Activated naive CD8-positive, alpha-beta T cell treated with anti-CD3 and anti-CD28 coated beads, Interleukin-2, amount 50 U/mL, for 16 hours (primary cell): ENCODE data around the gene PTPRU.

Source experiments
- DNase-seq: peaks from one replicate; pipeline ENCODE4 v3.0.0-alpha.2; 2020; ENCODE audit warnings: low read depth, low spot score

The PTPRU gene

DNA sequence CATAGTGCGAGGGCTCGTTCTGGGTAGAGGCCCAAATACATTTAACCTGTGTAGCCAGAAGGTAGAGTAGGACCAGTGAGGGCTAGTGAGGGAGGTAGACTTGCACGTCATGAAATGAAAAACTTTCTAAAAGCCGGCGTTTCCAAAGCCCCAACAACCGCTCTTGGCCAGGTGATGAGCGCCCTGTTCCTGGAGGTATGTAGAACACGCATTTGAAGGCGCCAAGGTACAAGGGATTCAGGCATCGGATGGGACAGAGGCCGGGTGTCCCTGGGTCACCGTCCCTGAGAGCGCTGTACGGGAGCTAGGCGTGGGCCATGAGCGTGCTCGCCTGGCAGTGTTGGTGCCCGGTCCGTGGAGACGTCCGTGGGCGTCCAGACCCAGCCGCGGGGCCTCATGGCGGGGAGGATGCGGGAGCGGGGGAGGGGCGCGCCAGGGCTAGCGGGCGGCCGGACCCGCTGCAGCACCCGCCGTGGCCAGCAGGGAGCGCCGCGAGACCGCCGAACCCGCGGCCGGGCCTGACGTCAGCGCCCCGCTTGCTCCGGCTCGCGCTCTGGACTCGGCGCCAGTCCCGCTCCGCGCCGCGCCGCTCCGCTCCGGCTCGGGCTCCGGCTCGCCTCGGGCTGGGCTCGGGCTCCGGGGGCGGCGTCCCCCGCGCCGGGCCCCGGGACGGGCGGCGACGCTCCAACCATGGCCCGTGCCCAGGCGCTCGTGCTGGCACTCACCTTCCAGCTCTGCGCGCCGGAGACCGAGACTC lies at the start of gene PTPRU:
Gene PTPRU, plus strand, starts transcription at position 568 of the 757 bp plus-strand sequence. Its CDS starts 123 bp downstream, at position 691.
- peak; percentile 57 for DNase-seq

DNA sequence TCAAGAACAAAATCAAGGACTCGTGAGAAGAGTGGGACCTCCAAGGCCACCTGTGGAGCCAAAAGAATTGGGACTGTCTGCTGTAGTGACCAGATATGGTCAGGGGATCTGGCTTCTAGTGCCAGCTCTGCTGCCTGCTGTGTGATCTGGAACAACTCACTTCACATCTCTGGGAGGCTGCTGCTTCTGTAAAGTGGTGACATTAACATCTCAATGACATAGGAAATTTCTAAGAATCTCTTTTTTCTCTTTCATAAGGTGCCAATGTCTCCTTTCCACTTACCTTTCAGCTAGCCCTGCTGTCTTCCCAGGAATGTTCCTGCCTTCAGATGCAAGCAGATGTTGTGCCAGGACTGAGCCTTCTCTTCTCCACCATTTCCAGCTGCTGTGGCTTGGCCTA lies 49.6 kb upstream of the PTPRU start:
- DNase-seq, result no peak

DNA sequence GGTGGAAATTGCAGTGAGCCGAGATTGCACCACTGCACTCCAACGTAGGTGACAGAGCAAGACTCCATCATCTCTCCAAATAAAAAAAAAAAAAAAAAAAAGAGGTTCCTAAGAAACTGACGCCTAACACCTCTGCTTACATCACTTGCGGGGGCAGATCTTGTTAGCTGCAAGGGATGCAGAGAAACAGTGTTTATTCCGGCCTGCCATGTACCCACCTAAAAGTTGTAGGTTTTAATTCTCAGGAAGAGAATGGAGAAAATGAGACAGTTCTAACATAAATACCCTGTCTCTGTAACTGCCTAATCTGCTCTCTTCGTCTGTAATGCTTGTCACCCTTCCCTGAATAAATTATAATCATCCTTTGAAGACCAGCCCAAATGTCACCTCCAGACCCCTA lies 45.6 kb upstream of the PTPRU start:
- no peak for DNase-seq

DNA sequence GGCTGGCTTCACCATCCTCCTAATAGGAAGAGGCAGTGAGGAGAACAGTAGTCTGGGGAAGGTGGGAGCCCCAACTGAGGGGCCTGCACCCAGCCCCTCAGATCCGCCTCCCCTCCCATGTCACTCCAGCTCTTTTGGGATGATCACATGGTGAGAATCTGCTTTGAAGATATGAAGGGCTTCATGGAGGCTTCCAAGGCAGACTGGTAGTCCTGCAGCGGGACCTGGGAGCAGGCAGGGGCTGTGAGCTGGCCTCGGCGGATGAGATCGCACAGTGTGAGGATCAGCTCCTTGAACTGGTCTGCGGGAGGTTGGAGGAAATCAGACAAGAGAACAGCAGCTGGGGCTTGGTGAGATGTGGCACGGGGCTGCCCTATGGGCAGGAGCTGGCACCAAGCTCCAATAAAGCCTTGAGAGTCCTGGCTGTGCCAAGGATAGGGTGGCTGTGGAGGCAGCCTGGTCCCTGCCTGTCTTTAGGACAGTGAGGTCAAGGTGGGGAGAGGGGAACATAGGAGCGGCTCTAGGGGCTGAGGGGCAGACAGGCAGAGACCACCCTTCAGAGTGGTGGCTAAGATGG lies 42.4 kb upstream of the PTPRU start:
- DNase-seq, result no peak

DNA sequence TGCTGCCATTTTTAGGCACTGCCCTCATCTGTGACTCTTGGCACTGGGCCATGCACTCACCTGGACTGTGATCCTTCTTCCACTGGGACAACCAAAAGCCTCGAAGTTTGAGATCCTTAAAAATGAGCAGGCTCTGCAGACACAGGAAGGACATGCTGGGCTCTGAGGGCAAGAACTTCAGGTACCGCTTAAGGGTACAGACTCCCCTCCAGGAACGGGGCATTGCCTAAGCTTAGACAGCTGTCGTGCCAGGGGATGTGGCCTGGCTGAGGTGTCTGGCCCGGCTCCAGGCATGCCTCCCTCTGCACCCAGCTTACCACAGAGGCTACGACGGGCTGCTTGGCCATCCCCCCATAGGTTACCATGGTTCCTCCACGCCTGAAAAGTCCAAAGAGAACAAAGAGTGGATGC lies 40.4 kb upstream of the PTPRU start:
- no peak for DNase-seq

DNA sequence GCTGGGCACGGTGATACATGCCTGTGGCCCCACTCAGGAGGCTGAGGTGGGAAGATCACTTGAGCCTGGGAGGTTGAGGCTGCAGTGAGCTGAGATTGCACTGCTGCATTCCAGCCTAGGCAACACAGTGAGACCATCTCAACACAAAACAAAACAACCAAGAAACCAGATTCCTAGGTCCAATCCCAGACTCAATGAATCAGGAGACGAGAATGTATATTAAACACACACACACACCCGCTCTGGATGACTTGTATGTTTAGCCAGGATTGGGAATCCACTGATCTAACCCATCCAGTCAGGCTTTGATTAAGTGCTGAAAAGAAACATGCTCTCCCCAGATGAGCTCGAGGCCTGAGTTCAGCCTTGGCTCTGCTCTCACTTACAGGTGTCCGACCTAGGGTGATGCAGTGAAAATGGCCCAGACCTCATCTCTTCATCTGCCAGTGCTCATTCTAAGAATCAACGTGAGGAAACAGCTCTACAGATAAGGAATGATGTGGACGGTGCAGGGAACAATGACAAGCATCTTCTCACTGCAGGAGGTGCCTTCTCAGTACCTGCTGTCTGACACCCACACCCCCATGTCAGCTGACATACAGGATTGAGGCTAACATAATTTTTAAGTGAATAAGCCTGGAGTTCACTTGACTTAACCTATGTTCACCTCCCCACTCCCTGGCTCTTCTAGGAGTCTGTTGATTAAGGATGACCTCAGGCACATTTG lies 39.3 kb upstream of the PTPRU start:
- no peak for DNase-seq

DNA sequence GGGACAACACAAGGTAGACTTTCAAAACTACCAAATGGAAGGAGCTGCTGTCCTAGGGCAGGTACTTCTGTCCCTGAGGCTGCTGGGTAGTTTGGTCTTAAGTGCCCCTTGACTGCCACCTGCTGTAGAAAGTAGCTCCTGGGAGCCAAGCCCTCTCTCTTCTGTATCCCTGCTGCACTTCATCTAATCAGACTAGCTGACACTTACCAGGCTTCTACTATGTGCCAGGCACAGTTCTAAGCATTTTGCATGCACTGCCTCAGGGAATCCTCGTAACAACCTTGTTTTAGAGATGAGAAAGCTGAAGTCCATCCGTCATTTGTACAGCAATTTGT lies 38.8 kb upstream of the PTPRU start:
- DNase-seq, result no peak

DNA sequence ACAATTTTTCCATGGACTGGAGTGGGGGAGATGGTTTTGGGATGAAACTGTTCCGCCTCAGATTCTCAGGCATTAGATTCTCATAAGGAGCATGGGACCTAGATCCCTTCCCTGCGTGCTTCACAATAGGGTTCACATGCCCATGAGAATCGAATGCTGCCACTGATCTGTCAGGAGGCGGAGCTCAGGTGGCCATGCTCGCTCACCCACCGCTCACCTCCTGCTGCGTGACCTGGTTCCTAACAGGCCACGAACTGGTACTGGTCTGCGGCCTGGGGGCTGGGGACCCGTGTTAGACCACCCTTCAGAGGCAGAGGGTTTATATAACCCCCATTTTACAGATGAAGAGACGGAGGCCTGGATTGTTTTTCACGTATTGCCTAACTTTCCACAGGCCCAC lies 38.3 kb upstream of the PTPRU start:
- DNase-seq, result no peak

DNA sequence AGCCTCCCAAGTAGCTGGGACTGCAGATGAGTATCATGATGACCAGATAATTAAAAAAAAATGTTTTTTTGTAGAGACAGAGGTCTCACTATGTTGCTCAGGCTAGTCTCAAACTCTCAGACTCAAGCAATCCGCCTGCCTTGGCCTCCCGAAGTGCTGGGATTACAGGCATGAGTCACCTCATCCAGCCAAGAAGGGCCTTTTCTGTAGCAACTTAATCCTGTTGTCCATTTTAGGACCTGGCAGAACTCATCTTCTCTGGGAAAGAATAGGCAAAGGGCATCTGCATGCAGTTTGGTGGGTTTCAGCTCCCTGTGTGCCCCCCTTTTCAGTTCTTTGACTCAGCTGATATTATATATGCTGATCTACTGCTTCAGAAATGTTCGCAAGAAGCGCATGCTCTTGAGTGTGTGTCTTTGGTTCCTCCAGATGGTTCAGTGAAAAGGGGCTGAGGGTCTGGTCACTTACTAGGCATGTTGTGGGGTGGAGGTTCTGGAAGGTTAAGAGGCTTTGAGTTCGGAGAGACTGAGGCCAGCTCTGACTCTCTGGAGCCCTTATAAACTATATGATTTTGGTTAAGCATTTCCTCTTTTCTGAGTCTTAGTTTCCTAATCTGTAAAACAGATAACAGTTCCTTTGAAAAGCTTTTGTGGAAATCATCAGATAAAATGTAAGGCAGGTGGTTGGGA lies 35.3 kb upstream of the PTPRU start:
- no peak for DNase-seq

DNA sequence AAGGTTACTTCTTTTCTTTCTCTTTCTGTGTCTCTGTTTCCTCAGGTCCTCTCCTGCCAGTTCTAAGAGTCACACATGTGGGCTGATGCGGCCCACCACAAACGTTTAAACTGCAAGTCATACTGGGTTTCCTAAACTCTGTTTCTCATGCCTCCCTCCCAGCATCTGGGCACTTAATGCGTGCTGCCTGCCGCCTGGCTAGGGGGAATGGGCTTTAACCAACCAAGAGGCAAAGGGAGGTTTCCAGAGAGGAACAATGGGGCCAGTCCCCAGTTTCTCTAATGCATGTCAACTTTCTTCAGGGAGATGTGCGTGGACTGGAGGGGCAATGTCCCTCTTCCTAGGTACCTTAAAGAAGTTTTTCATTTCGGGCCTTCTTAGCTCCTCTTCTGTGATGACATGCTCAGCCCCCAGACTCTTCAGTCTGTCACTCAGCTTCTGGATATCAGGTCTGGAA lies 34.7 kb upstream of the PTPRU start:
- no peak for DNase-seq

DNA sequence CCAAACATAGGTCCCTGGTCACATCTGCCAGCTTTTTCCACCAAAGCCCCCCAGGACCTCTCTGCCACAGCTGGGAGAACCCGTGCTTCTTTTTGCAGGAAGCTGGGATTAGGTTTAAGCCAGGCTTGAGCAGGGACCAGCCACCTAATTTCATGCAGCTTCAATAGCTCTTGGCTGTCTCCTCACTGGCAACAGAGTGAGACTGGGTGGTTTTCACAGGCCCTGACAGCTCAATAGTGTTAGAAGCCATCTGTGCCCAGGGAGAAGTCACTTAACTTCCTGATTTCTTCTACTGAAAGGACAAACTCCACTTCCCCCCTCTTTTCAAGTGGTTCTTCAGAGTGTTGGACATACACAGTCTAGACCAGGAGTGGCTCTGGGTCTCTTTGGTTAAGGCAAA lies 34.3 kb upstream of the PTPRU start:
- no peak for DNase-seq

DNA sequence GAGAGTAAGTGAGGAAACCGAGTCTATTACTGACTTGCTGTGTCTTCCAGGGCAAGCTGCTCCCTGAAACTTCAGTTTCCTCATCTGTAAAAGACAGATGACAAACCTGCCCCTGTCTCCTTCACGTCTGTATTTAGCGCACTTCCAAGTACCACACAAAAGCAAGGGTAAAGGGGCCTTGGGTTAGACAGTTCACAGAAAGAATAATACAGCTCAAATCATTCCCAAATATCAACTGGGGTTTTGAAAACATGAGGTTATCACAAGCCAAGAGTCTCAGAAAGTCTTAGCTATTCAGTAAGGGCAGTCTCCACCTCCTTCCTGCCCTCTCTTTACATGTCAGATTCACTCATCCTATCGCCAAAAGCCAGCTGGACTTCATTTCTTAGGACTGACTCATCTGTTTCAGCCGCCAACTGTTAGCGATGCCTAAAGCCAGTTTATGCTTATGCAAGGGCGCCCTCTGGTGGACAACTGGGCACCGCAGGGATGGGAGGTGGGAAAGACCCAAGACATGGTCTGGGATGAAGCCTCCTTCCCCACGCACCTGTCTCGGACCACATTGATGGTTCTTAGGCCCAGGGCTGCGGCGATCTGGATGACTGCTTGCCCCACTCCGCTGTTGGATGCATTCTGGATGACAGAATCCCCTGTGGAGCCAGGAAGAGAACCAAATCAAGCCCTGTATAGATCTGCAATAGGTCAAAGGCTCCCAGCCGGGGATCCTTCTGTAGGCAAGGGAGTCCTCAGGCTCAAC lies 33.6 kb upstream of the PTPRU start:
- peak; percentile 83 for DNase-seq

DNA sequence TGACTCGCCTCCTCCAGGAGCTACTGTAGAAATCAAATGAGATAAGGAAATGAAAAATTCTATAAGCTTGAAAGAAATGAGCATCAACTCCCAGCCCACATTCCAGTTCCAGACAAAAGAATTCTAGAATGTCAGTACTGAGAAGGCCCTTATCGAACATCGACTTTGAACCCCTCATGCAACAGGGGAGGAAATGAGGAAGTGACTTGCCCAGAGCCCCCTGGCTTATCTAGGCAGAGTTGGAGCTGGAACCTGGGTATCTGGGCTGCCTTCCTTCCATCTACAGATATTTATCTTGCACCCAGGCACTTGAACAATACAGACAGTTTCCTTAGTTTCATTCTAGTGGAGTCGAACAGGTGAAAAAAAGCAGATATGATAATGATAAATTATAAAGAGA lies 27.9 kb upstream of the PTPRU start:
- DNase-seq, result no peak

DNA sequence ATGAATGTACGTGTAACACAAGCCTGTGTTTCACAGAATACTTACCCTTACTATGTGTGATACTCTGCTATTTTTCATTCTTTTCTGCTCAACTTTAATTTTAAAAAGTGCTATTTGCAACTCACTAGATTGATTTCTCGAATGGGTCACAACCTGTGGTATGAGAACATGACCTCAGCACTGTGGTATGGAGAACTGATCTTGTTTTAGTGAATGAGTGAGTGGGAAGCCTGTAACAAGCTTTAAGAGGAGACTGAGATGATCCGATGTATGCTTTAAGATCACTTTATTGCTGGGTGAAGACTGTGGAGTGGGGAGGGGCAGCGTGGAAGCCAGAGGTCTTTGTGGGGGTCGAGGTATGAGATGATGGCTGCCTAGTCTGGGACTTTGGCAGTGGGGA lies 27.1 kb upstream of the PTPRU start:
- DNase-seq, result no peak

DNA sequence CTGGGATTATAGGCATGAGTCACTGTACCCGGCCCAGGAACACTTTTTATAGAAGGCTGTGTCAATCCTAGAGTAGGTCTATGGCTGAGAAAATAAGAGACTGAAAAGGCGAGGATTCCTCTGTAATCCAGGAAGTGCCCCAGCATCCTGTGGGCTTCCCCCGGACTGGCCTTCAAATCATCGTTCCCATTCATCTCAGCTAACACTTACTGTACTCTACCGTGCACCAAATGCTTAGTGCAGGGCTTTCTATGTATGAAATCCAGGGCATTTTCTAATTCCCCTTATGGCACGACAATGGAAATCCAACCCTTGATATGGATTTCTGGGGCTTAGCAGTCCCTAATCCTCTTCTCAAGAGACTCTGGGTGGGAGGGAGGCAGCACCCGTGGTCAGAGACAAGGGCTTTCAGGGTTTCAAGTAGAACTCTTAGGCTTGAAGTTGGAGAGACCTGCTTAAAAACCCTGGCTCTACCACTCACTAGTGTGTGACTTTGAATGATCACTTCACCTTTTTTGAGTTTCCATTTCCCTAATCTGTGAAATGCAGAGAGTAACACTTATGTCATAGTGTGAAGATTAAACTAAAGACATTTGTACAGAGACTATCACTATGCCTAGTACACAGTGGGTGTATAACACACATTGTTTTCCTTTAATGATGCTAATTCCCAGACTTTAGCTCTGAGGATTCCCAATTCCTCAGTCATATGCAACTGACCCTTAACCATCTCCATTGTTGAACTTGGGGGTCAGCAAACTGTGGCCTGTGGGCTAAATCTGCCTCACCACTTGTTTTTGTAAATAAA lies 25.8 kb upstream of the PTPRU start:
- DNase-seq, result no peak

DNA sequence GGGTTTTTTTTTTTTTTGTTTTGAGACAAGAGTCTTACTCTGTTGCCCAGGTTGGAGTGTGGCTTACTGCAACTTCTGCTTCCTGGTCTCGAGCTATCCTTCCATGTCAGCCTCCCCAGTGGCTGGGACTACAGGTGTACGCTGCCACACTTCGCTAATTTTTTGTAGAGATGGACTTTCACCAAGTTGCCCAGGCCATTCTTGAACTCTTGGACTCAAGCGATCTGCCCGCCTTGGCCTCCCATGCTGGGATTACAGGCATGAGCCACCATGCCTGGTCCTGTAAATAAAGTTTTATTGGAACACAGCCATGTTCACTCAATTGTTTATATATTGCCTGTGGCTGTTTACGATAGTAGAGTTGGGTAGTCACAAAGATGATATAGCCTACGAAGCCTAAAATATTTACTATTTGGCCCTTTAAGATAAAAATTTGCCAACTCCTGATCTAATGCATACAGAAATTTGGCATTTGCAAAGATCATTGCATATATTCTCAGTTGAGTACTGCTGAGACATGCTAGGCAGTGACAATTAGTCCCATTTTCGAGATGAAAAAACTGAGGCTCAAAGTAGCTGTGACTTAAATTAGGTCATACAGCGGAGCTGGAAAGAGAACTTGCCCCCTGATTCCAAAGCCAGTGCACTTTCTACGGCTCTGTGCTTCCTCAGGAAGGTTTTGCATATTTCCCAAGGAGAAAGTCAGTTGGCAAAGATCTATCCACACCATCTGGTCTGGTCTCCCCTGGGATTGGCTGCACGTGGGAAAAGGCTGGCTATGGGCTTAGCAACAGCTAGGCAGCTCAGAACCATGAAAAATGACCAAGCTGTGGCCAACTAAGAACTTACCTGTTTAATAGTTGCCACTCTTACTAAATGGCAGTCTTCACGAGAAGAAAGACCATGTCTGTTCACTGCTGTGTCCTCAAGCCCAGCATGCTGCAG lies 25.0 kb upstream of the PTPRU start:
- DNase-seq, result no peak

DNA sequence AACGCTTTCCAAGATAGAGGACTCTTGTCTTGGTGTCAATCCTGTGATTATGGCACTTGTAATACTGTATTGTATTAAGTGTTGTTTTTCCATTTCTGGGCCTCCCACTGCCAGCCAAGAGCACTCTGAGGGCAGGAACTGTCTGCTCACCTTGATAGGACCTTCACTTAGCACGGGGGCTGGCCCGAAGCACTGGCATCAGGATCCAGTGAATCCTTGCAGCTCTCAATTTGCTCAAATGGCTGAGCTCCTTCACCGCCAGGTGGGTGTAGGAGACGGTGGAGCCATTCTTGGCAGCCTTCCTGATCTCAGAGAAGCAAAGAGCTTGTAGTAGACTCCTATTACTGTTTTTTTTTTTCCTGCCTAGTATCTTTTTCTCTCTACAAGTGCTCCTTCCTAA lies 23.3 kb upstream of the PTPRU start:
- no peak for DNase-seq

DNA sequence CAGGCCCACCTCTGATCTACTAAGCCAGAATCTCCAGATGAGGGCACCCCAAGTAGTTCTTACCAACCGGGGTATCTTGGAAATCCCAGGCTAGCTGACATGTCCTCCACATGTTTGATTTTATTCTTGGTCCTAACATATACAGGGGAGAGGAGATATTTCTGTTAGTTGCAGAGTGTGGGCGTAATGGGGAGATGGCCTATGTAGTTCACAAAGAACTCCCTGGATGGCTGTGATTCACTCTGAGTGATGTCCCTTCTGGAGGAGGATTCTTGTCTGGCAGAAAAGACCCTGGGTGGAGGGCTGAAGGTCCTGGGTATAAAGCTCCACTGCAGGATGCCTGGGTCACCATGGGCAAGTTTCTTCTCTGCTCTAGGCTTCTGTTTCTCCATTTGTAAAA lies 18.7 kb upstream of the PTPRU start:
- DNase-seq, result no peak

DNA sequence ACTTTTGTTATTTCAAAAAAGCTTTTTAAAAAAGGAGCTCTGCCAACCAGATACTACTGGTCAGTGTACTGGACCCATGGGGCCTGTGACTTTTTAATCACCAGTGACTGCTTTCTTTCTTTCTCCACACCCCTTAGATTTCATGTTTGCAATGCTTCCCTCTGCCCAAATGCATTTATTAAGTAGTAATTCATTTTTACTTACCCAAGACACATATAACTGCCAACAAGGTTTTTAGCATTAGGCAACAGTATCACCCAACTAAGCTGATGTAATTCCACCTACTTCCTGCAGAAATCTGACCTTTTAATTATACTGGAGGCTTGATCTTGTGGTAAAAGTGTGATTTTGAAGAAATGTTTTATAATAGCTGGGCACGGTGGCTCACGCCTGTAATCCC lies 18.1 kb upstream of the PTPRU start:
- no peak for DNase-seq

DNA sequence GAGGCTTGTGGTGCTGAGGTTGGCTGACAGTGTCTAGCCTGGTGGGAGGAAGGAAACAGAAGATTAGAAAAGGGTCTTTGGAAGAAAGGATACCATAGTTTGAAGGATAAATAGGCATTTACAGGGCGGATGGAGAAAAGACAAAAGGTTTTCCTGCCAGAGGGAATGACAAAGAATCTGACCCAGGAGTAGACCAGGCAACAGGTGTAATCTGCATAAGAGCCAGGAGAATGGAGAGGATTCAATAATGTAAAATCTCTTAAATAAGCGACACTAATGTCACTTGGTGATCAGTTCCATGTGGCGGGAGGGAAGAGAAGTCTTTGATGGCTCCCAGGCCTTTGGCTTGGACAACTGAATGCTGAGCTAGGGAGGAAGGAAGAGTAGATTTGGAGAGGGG lies 15.0 kb upstream of the PTPRU start:
- no peak for DNase-seq
